ENCODE results near the gene PRSS50.

DNA sequence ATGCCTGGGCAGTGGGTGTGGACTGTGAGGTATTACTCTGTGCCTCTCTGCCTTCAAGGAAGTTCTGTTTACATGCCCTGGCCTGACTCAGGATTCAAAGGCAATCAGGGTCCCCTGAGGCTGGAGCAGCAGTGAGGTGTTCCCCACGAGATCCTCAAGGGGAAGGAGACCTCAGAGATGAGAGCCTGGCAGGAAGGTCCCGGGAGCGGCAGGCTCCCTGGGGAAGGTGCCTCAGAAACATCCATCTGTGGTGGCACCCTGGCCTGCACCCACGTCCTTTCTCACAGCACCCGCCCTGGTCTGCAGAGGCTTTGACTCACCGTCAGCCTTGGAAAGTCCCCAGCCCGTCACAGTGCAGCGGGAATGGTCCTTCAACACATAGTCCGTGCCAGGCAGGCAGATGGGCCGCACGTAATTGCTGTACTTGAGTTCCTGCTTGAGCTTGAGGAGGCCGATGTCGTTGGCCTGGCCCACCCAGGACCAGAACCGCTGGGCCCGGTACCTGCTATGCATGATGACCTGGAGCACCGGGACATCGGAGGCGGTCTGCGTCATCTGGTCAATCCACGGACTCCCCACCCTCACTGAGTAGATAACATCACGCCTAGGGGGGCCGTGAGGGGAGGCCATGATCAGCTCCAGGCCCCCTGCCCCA is 3.6 kb downstream of the PRSS50 start:
- TF ChIP-seq CTCF (IDR thresholded peaks at IDR 0.05) (no peak), POLR2AphosphoS5 (IDR thresholded peaks at IDR 0.05) (no peak), POLR2A (IDR thresholded peaks at IDR 0.05) (no peak)

Data from gastroesophageal sphincter (tissue), 3 donors.